Ascending aorta (tissue), 2 donors: ENCODE measurements around the gene STIM2. TPM values are rescaled to one million over a fixed set of nuclear protein-coding genes. Genes with fewer than 3 reads are reported as not detected.
"Not testable (repeated sequence)": the region's sequence is repeated elsewhere in the genome, so short reads cannot be mapped to it uniquely, and the experiment has no call there.

Source experiments
- DNase-seq, 2 donors: peaks; one replicate each; pipeline ENCODE4 v3.0.0-alpha.2; 2019; ENCODE audit warnings: low spot score in 2 of 2
- H3K27ac ChIP-seq, 2 donors: fragments of 200-600 bp; sonication (generic); one replicate each; pipeline ENCODE4 v1.5.1; 2016 to 2017; ENCODE audit warnings: mild to moderate bottlenecking in 1 of 2
- H3K27me3 ChIP-seq: fragments of 200-600 bp; sonication (generic); one replicate; pipeline ENCODE4 v1.5.1; 2017
- H3K36me3 ChIP-seq, 2 donors: fragments of 200-600 bp; sonication (generic); one replicate each; pipeline ENCODE4 v1.5.1; 2016
- H3K4me1 ChIP-seq, 2 donors: fragments of 200-600 bp; sonication (generic); one replicate each; pipeline ENCODE4 v1.5.1; 2016 to 2017; ENCODE audit warnings: mild to moderate bottlenecking in 1 of 2
- H3K4me3 ChIP-seq, 2 donors: fragments of 200-600 bp; sonication (generic); one replicate each; pipeline ENCODE4 v1.5.1; 2016 to 2017; ENCODE audit warnings: mild to moderate bottlenecking in 1 of 2
- H3K9me3 ChIP-seq, 2 donors: fragments of 200-600 bp; sonication (generic); one replicate each; pipeline ENCODE4 v1.5.1; 2016
- intact Hi-C: fragments of 100-400 bp; cut with DNase I; formaldehyde crosslinking; loops from one replicate; pipeline ENCODE4 v1.15.1; 2023
- total RNA-seq: library from RNA; depleted of rRNA; stranded (reverse); fragments of >200 nt; gene quantifications from one replicate; pipeline ENCODE4 v1.1.0, GENCODE V29; 2016
- TF ChIP-seq, protein P1 (sequence below), 3 experiments: fragments of 200-600 bp in 2 of 3; fragments of 450-650 bp in 1 of 3; sonication (generic) in 2 of 3; IDR thresholded peaks; one replicate each; pipeline ENCODE4 v1.5.1; 2016 to 2019; ENCODE audit warnings: antibody characterized with exemption in 3 of 3, mild to moderate bottlenecking in 1 of 3, moderate library complexity in 1 of 3

The STIM2 gene
- 17.2 TPM for total RNA-seq

DNA sequence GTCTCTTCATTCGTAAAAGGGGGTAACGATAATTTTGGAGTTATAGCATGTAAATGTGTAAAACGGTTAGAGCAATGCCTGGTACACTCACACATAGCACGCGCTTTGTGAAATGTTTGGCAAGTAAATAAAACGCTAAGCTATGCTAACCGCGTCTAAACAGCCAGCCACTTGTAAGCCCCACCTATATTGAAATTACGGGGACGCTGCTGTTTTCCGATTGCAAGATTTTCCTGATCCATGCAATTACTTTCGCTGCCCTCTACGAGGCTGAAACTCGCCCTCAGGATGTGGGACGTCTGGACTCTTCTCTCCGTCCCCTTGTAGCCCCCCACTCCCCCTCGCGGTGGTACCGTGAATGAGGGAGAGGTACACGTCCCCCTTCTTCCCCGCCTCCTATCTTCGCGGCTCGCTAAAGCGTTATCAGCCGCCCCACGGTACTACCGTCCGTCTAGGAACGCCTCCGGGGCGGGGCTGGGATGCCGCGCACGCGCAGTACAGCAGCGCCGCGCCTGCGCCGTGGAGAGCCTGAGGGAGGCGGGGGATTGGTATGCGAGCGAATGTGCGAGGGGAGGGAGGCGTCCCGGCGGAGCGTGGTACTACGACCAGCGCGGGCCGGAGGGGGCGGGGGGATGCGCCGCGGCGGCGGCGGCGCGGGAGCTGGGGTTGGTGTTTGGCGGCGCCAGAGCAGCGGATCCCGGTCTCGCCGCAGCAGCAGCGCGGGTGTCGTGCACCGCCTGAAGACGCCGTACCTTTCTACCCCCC is at the start of gene STIM2:
Gene STIM2 (plus strand): TSS at position 685 of the 765 bp plus-strand sequence.
- H3K4me3 ChIP-seq = peak within 1 kb of the TSS; percentile 95 to 100
- no peaks in the 10 kb centered on the region for H3K9me3 ChIP-seq
- TF ChIP-seq, protein P1, sequence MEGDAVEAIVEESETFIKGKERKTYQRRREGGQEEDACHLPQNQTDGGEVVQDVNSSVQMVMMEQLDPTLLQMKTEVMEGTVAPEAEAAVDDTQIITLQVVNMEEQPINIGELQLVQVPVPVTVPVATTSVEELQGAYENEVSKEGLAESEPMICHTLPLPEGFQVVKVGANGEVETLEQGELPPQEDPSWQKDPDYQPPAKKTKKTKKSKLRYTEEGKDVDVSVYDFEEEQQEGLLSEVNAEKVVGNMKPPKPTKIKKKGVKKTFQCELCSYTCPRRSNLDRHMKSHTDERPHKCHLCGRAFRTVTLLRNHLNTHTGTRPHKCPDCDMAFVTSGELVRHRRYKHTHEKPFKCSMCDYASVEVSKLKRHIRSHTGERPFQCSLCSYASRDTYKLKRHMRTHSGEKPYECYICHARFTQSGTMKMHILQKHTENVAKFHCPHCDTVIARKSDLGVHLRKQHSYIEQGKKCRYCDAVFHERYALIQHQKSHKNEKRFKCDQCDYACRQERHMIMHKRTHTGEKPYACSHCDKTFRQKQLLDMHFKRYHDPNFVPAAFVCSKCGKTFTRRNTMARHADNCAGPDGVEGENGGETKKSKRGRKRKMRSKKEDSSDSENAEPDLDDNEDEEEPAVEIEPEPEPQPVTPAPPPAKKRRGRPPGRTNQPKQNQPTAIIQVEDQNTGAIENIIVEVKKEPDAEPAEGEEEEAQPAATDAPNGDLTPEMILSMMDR (IDR thresholded peaks at IDR 0.05) = peak in 2 of 3 experiments; percentile 27 to 35
- H3K4me1 ChIP-seq = peaks cover 7 to 20% of the 10 kb centered on the region in 2 donors
- H3K27ac ChIP-seq = peak within 1 kb of the TSS; percentile 92 to 98
- peak; percentile 88 to 98 for DNase-seq
- H3K27me3 ChIP-seq = no peaks in the 10 kb centered on the region
- intact Hi-C loops = loop anchor here (2.0 to 5.0 kb wide), 2 partner anchors 150 to 1483 kb away; partner anchors contain the start of gene ANAPC4
- no peaks in the 10 kb centered on the region for H3K36me3 ChIP-seq

DNA sequence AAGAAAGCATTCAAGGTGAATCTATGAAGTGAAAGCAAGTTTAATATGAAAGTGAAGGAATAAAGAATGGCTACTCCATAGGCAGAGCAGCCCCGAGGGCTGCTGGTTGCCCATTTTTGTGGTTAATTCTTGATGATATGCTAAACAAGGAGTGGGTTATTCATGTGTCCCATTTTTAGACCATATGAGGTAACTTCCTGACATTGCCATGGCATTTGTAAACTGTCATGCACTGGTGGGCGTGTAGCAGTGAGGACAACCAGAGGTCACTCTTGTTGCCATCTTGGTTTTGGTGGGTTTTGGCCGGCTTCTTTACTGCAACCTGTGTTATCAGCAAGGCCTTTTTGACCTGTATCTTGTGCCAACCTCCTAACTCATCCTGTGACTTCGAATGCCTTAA is 49.1 kb upstream of the STIM2 start:
- H3K27ac ChIP-seq = peak overlapping the region in 1 of 2 donors; percentile 12
- intact Hi-C loops, H3K4me3 ChIP-seq, H3K27me3 ChIP-seq, H3K4me1 ChIP-seq, H3K36me3 ChIP-seq, DNase-seq, H3K9me3 ChIP-seq: not testable (repeated sequence)

DNA sequence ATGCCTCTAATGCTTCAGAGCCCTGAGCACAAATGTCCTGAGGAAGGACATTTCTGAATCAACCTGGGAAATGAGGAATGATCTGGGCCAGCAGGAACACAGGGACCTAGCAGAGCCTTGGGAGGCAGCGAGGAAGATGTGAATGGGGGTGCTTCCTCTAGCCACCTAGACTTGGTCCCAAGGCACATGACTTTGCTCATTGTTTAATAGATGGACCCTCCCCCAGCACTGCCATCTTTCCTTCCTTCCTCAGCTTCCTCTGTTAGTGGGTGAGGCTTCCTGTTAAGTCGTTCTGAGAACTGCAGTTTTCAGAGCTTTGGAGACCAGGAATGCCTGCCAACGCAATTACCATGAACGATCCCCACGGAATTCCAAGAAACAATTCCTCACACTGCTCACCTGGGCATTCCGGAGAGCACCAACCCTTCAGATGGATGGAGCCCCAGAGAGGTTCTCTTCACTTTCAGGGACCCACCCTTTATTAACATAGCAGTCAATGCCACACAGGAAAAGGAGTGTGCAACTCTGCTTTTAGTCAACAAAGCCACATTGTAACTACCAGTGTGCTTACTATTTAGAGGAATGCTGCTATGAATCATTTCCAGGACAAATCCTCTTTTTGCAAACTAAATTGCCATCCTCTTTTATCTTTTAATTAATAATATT is 48.5 kb upstream of the STIM2 start:
- H3K9me3 ChIP-seq = no peaks in the 10 kb centered on the region
- intact Hi-C loops = no loop called here
- no peaks in the 10 kb centered on the region for H3K27me3 ChIP-seq
- H3K36me3 ChIP-seq = no peaks in the 10 kb centered on the region
- H3K4me1 ChIP-seq = no peaks in the 10 kb centered on the region
- no peak overlapping the region for H3K27ac ChIP-seq
- TF ChIP-seq, protein P1 (IDR thresholded peaks at IDR 0.05) = no peak
- no peak overlapping the region for H3K4me3 ChIP-seq
- no peak for DNase-seq

DNA sequence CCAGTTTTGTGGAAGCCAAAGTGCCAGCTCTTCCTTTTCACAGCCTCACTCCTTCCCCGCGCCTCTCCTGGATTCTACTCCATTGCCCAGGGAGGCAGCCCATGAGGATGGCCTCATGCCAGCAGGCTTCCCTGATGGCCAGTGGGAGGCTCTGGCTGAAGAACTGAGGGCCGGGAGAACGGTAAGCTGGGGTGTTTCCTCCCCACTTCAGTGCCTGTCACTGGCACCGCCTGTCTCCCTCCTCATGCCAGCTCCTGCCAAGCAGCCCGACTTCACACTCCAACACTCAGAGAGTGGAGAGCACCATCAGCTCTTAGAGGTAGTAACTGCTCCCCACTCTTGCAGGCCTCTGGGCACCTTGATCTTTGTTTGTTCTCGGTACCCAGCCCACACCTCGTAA is 46.9 kb upstream of the STIM2 start:
- Histone ChIP-seq H3K27me3 (no peaks in the 10 kb centered on the region), H3K9me3 (no peaks in the 10 kb centered on the region), H3K4me3 (no peak overlapping the region), H3K27ac (no peak overlapping the region), H3K4me1 (no peaks in the 10 kb centered on the region), H3K36me3 (no peaks in the 10 kb centered on the region)
- DNase-seq = no peak
- intact Hi-C loops = no loop called here
- TF ChIP-seq, protein P1 (IDR thresholded peaks at IDR 0.05) = no peak

DNA sequence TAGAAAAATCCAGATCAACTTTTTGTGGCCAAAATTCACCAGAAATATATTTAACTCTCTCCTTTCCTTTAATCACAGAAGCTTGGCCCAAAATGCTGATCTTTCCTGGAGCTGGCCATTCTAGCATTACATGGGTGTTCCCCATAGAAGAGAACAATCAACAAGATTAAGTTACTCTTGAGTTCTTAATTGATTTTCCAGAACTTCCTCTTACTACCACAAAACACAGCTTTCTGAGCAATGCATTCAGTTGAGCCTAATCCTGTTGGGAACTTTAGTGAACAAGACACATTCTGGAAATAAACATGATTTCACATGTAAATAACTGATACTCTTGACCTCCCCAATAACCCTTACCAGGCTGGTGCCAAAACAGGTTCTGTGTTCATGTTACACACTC is 45.4 kb upstream of the STIM2 start:
- TF ChIP-seq, protein P1 (IDR thresholded peaks at IDR 0.05) = no peak
- intact Hi-C loops = no loop called here
- H3K27me3 ChIP-seq = no peaks in the 10 kb centered on the region
- H3K9me3 ChIP-seq = no peaks in the 10 kb centered on the region
- no peak overlapping the region for H3K27ac ChIP-seq
- H3K4me3 ChIP-seq = no peak overlapping the region
- DNase-seq = no peak
- no peaks in the 10 kb centered on the region for H3K4me1 ChIP-seq
- no peaks in the 10 kb centered on the region for H3K36me3 ChIP-seq

DNA sequence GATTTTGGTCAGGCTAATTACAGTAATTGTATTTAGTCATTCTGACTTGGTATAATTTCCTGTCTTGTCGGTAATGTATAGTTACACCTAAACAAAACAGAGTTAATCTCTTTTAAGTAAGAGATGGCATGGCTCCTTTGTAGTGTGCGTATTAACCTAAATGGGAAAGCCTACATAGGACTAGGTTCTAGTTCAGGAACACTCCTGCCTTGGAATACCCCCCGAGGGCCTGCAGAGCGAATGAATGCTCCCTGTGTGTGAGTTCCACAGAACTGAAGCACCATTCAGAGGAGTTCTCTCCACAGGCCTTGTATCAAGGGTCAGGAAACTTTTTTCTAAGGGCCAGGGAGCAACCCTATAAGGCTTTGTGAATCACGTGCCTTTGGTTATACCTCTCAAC is 44.9 kb upstream of the STIM2 start:
- H3K4me3 ChIP-seq = no peak overlapping the region
- H3K9me3 ChIP-seq = no peaks in the 10 kb centered on the region
- TF ChIP-seq, protein P1 (IDR thresholded peaks at IDR 0.05) = no peak
- DNase-seq = no peak
- intact Hi-C loops = no loop called here
- H3K4me1 ChIP-seq = no peaks in the 10 kb centered on the region
- H3K36me3 ChIP-seq = no peaks in the 10 kb centered on the region
- H3K27ac ChIP-seq = no peak overlapping the region
- no peaks in the 10 kb centered on the region for H3K27me3 ChIP-seq
